HG03060 (cell line): ENCODE results near the gene CUEDC1.

Experiments
- ATAC-seq: cut with Tn5 transposase; IDR thresholded peaks from one replicate; pipeline ENCODE4 v1.9.1; 2021; ENCODE audit warnings: low read depth, moderate number of reproducible peaks; ENCODE audit not compliant: unreplicated experiment

Gene CUEDC1

GRCh38 chr17:57814421-57814820 lies 140.8 kb downstream of the CUEDC1 start:
- ATAC-seq = no peak

- ATAC-seq = no peak
Observed at GRCh38 chr17:57811638-57812280, 143.5 kb downstream of the CUEDC1 start.
